WTC11 (cell line): ENCODE results near the gene EGFR. TPM values are rescaled to one million over a fixed set of nuclear protein-coding genes. Genes with fewer than 3 reads are reported as not detected.
A peak's percentile ranks its signal among the peaks of the same experiment; 100 is the strongest.

Experiments
- ATAC-seq: fragments of 200-7000 bp; cut with Tn5 transposase; 2 replicates; pipeline ENCODE4 v1.10.0; 2021; ENCODE audit warnings: mild to moderate bottlenecking, moderate library complexity
- Bru-seq: library from RNA; stranded (reverse); fragments of 400-500 nt; gene quantifications from one replicate; lab custom pipeline; 2021; lab: Mats Ljungman, UMichigan
- CTCF ChIA-PET: fragments of 300-600 bp; sonication (Branson Sonifier 250); formaldehyde crosslinking; loops from one replicate; lab custom pipeline; 2021; ENCODE audit warnings: antibody characterized with exemption; lab: Charles Lee
- POLR2A ChIA-PET: fragments of 350-600 bp; sonication (Branson Sonifier 250); formaldehyde crosslinking; loops from one replicate; lab custom pipeline; 2021; ENCODE audit warnings: antibody characterized with exemption; lab: Charles Lee
- DNase-seq: peaks from one replicate; pipeline ENCODE4 v3.0.0; 2021; ENCODE audit warnings: low spot score
- H3K27ac Mint-ChIP-seq: 2 replicates; pipeline ENCODE4 v1.8.0; 2021; ENCODE audit warnings: mixed read lengths
- H3K27me3 Mint-ChIP-seq: 2 replicates; pipeline ENCODE4 v1.8.0; 2021; ENCODE audit warnings: low read depth, mild to moderate bottlenecking, moderate library complexity, mixed read lengths
- H3K36me3 Mint-ChIP-seq: 2 replicates; pipeline ENCODE4 v1.8.0; 2021; ENCODE audit warnings: mixed read lengths
- H3K4me1 Mint-ChIP-seq: 2 replicates; pipeline ENCODE4 v1.8.0; 2022; ENCODE audit warnings: mixed read lengths
- H3K4me3 Mint-ChIP-seq: 2 replicates; pipeline ENCODE4 v1.8.0; 2021; ENCODE audit warnings: mild to moderate bottlenecking, moderate library complexity, mixed read lengths
- H3K9me3 Mint-ChIP-seq: 2 replicates; pipeline ENCODE4 v1.8.0; 2021; ENCODE audit warnings: mixed read lengths
- ARID4B ChIP-seq: sonication (generic); formaldehyde crosslinking; IDR thresholded peaks from 2 replicates; pipeline ENCODE4 v1.8.0; 2023; ENCODE audit warnings: missing genetic modification reagents, mild to moderate bottlenecking, borderline replicate concordance
- IRF2 ChIP-seq: sonication (generic); formaldehyde crosslinking; IDR thresholded peaks from 2 replicates; pipeline ENCODE4 v1.8.0; 2022; ENCODE audit warnings: low read depth, missing genetic modification reagents, borderline replicate concordance
- TCF7 ChIP-seq: sonication (generic); formaldehyde crosslinking; IDR thresholded peaks from 2 replicates; pipeline ENCODE4 v1.8.0; 2022; ENCODE audit warnings: mild to moderate bottlenecking, low read depth, missing genetic modification reagents, moderate library complexity
- ZBTB21 ChIP-seq: sonication (generic); formaldehyde crosslinking; IDR thresholded peaks from 2 replicates; pipeline ENCODE4 v1.8.1; 2023; ENCODE audit warnings: mild to moderate bottlenecking, missing genetic modification reagents, borderline replicate concordance
- ZNF219 ChIP-seq: sonication (generic); formaldehyde crosslinking; IDR thresholded peaks from 2 replicates; pipeline ENCODE4 v1.8.0; 2023; ENCODE audit warnings: missing genetic modification reagents, mild to moderate bottlenecking, borderline replicate concordance
- ZNF263 ChIP-seq: sonication (generic); formaldehyde crosslinking; IDR thresholded peaks from 2 replicates; pipeline ENCODE4 v1.8.1; 2022; ENCODE audit warnings: low read depth, mild to moderate bottlenecking, moderate library complexity, missing genetic modification reagents
- ZNF532 ChIP-seq: fragments of 250-450 bp; sonication (Bioruptor Pico); IDR thresholded peaks from 2 replicates; pipeline ENCODE4 v1.9.0; 2021; ENCODE audit warnings: mild to moderate bottlenecking, borderline replicate concordance
- long read RNA-seq, 3 experiments: library from RNA in 1 of 3; library from capped mRNA in 1 of 3; library from polyadenylated mRNA in 1 of 3; unstranded in 2 of 3; stranded (forward) in 1 of 3; transcript quantifications; one replicate each; pipeline ENCODE4 v2.0.0, GENCODE V29; 2021
- total RNA-seq: library from RNA; stranded (reverse); gene quantifications from 3 replicates; pipeline ENCODE4 v1.2.3, GENCODE V29; 2021

EGFR gene
- 5.9 to 7.6 TPM (median 6.0 TPM) in 3 replicates for total RNA-seq
- percentile 48 among the genes with signal in this experiment for Bru-seq, nascent RNA
- long read RNA-seq, experiment 1, full-length matches to known transcripts: 5 of 15 reads
- long read RNA-seq, experiment 1, partial matches to known transcripts: 6 of 15 reads
- long read RNA-seq, experiment 1, other reads (novel, unspliced or antisense): 4 of 15 reads
- long read RNA-seq, experiment 2, partial matches to known transcripts: 0 of 5 reads
- long read RNA-seq, experiment 2, other reads (novel, unspliced or antisense): 5 of 5 reads
- long read RNA-seq, experiment 3: 0 reads

DNA sequence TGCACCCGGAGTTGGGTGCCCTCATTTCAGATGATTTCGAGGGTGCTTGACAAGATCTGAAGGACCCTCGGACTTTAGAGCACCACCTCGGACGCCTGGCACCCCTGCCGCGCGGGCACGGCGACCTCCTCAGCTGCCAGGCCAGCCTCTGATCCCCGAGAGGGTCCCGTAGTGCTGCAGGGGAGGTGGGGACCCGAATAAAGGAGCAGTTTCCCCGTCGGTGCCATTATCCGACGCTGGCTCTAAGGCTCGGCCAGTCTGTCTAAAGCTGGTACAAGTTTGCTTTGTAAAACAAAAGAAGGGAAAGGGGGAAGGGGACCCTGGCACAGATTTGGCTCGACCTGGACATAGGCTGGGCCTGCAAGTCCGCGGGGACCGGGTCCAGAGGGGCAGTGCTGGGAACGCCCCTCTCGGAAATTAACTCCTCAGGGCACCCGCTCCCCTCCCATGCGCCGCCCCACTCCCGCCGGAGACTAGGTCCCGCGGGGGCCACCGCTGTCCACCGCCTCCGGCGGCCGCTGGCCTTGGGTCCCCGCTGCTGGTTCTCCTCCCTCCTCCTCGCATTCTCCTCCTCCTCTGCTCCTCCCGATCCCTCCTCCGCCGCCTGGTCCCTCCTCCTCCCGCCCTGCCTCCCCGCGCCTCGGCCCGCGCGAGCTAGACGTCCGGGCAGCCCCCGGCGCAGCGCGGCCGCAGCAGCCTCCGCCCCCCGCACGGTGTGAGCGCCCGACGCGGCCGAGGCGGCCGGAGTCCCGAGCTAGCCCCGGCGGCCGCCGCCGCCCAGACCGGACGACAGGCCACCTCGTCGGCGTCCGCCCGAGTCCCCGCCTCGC is at the start of gene EGFR:
TSS of gene EGFR (plus strand) at position 657 of the 830 bp plus-strand sequence. CDS start 261 bp downstream, outside the sequence.
- peak; percentile 74 for ATAC-seq
- POLR2A ChIA-PET: interaction anchor here (1.0 kb wide), 1 partner anchor 11 kb away, joined by 3 read pairs; no protein-coding TSS in a partner anchor
- TF ChIP-seq ZNF219 (CRISPR knock-in tag): no peak
- TF ChIP-seq ZNF263 (CRISPR knock-in tag): peak; percentile 98
- 0 out of 2 replicates have a peak, but pooled peaks have one; percentile 24 for TF ChIP-seq IRF2 (CRISPR knock-in tag)
- CTCF ChIA-PET: interaction anchor here (1.4 to 3.5 kb wide), 3 partner anchors 111 to 236 kb away, joined by 4 to 16 read pairs (median 5); no protein-coding TSS in a partner anchor
- Mint-ChIP-seq H3K27me3 (peaks cover 69% of the 10 kb centered on the region), H3K9me3 (no peaks in the 10 kb centered on the region), H3K4me1 (peaks cover 5% of the 10 kb centered on the region; the same call in 1 of the 2 replicates), H3K36me3 (no peaks in the 10 kb centered on the region), H3K4me3 (peak within 1 kb of the TSS; percentile 66), H3K27ac (no peak within 1 kb of the TSS)
- peak; percentile 62 for DNase-seq

DNA sequence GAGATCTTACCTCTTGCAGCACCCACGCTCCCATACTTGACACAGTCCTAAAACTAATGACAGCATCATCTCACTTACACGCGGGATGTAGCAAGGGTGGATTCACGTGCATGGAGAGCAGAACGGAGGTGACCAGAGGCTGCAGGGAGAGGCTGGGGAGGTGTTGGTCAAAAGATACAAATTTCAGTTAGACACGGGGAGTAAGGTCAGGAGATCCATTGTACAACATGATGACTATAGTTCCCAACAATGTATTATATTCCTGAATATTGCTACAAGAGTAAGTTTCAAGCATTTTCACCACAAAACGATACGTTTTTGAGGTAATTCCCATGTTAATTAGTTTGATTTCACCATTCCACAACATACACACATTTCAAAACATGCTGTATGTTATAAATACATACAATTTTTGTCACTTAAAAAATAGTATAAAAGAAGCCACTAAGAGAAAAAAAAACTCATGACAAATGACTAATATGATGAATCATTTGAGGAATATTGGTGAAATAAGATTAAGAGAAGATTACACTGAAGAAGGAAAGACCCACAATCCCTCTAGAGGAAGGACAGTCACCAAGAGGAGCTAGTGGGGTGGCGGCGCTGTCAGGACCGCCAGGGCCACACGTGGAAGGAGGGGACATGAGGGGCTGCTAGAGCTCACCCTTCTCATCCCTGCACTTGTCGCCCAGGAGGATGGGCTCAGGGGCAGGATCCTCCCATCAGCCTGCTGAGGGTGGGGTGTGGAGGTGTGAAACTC is 49.4 kb upstream of the EGFR start:
- no peak for DNase-seq
- peaks cover 18% of the 10 kb centered on the region for H3K9me3 Mint-ChIP-seq
- ChIA-PET POLR2A (no interaction called here), CTCF (no interaction called here)
- no peak overlapping the region for H3K4me3 Mint-ChIP-seq
- H3K27ac Mint-ChIP-seq: no peak overlapping the region
- peaks cover 11% of the 10 kb centered on the region for H3K36me3 Mint-ChIP-seq
- no peaks in the 10 kb centered on the region; the same call in 1 of the 2 replicates for H3K27me3 Mint-ChIP-seq
- TF ChIP-seq ZBTB21 (CRISPR knock-in tag): no peak
- TF ChIP-seq TCF7 (CRISPR knock-in tag): no peak
- TF ChIP-seq ZNF532 (CRISPR knock-in tag): no peak
- no peak for ATAC-seq
- no peaks in the 10 kb centered on the region for H3K4me1 Mint-ChIP-seq

DNA sequence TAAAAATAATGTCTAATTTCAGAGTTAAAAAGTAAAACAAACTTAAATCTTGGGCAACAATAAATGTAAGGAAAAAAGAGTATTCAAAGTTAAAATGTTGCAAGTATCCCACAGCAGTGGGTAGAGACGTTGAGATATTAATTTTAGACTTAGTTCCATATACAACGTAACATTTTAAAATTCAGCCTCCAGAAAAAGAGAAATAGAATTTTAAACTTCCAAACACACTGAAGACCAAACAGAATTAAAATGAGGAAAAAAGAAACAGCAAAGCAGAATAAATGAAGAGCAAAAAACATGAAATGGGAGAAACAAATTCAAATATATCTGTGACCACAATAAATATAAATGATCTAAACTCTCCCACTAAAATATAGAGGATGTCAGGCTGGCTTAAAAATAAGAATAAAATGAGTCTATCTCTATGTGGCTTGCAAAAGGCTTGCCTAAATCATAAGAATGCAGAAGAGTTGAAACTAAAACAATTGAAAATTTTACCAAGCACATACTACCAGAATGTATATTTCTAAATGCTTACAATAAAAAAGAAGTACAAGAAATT is 46.0 kb upstream of the EGFR start:
- DNase-seq (no peak), ATAC-seq (no peak)
- POLR2A ChIA-PET: no interaction called here
- no peaks in the 10 kb centered on the region for H3K4me1 Mint-ChIP-seq
- H3K36me3 Mint-ChIP-seq: peaks cover 11% of the 10 kb centered on the region
- no peak overlapping the region for H3K27ac Mint-ChIP-seq
- H3K27me3 Mint-ChIP-seq: no peaks in the 10 kb centered on the region; the same call in 1 of the 2 replicates
- TF ChIP-seq ARID4B: no peak
- CTCF ChIA-PET: no interaction called here
- peaks cover 20% of the 10 kb centered on the region for H3K9me3 Mint-ChIP-seq
- no peak overlapping the region for H3K4me3 Mint-ChIP-seq
